Natural killer cell (primary cell): ENCODE data around the gene DAD1. TPM values are rescaled to one million over a fixed set of nuclear protein-coding genes. Genes with fewer than 3 reads are reported as not detected.

Source experiments
- ATAC-seq, 3 donors: fragments of 150-1000 bp in 2 of 3; fragments of 200-7000 bp in 1 of 3; cut with Tn5 transposase; 1 replicate in 1 of 3; 2 replicates in 2 of 3; pipeline ENCODE4 v1.10.0; 2021; ENCODE audit warnings: mild to moderate bottlenecking in 2 of 3, moderate library complexity in 2 of 3
- DNase-seq, 2 donors: peaks; one replicate each; pipeline versions ENCODE4 v3.0.0 to v3.0.0-alpha.2; 2013 to 2021; ENCODE audit warnings: mixed read lengths in 1 of 2
- H3K27ac ChIP-seq: one replicate; pipeline ENCODE4 v1.5.1; 2013; ENCODE audit warnings: mild to moderate bottlenecking, low read length
- H3K27me3 ChIP-seq: one replicate; pipeline ENCODE4 v1.6.1; 2013; ENCODE audit warnings: low read length; ENCODE audit not compliant: control insufficient read depth, insufficient read depth
- H3K36me3 ChIP-seq: one replicate; pipeline ENCODE4 v1.6.1; 2013; ENCODE audit warnings: low read length; ENCODE audit not compliant: control insufficient read depth, insufficient read depth
- H3K4me1 ChIP-seq: one replicate; pipeline ENCODE4 v1.6.1; 2013; ENCODE audit warnings: low read length; ENCODE audit not compliant: control insufficient read depth, insufficient read depth
- H3K4me3 ChIP-seq: one replicate; pipeline ENCODE4 v1.5.1; 2013; ENCODE audit warnings: low read length
- H3K9me3 ChIP-seq: one replicate; pipeline ENCODE4 v1.6.1; 2013; ENCODE audit warnings: low read length; ENCODE audit not compliant: control insufficient read depth, insufficient read depth
- H3K27ac Mint-ChIP-seq, 2 donors: one replicate each; pipeline ENCODE4 v1.8.0; 2022; ENCODE audit warnings: mild to moderate bottlenecking in 2 of 2, mixed read lengths in 2 of 2, moderate library complexity in 1 of 2
- H3K27me3 Mint-ChIP-seq, 2 donors: one replicate each; pipeline ENCODE4 v1.8.0; 2022; ENCODE audit warnings: low read depth in 2 of 2, mixed read lengths in 2 of 2
- H3K36me3 Mint-ChIP-seq: one replicate; pipeline ENCODE4 v1.8.0; 2022; ENCODE audit warnings: mixed read lengths
- H3K4me1 Mint-ChIP-seq, 2 donors: one replicate each; pipeline ENCODE4 v1.8.0; 2022; ENCODE audit warnings: mixed read lengths in 2 of 2
- H3K4me3 Mint-ChIP-seq: one replicate; pipeline ENCODE4 v1.8.0; 2022; ENCODE audit warnings: mild to moderate bottlenecking, moderate library complexity, mixed read lengths
- H3K9me3 Mint-ChIP-seq, 2 donors: one replicate each; pipeline ENCODE4 v1.8.0; 2022; ENCODE audit warnings: mixed read lengths in 2 of 2
- CTCF ChIP-seq: fragments of 200-600 bp; IDR thresholded peaks from one replicate; pipeline ENCODE4 v1.8.0; 2022; ENCODE audit warnings: antibody characterized with exemption
- WGBS: methylation state at CpG from one replicate; pipeline ENCODE4 v1.1.7; 2013; ENCODE audit warnings: missing lambda C conversion rate; ENCODE audit not compliant: insufficient coverage; 5-methylcytosine and 5-hydroxymethylcytosine counted together
- intact Hi-C: fragments of 100-400 bp; cut with micrococcal nuclease; formaldehyde crosslinking; loops from one replicate; pipeline ENCODE4 v1.14.2; 2022
- total RNA-seq, 4 donors: library from RNA; stranded (reverse); fragments of 120-200 nt in 1 of 4; gene quantifications; one replicate each; pipeline versions ENCODE4 v1.2.3 to v1.2.4, GENCODE V29; 2013 to 2022

DAD1 gene
- total RNA-seq, 3 donors from 2014 or later (not counting 1 experiment from before 2014, with no cell fraction given): 79.5 to 97.9 (median 92.8) TPM

GRCh38 chr14:22630066-22630465 lies 41.0 kb upstream of the DAD1 start:
- no peak for ATAC-seq
- peaks cover 7 to 42% of the 10 kb centered on the region in 2 donors for H3K27me3 Mint-ChIP-seq
- Histone ChIP-seq H3K4me1 (no peaks in the 10 kb centered on the region), H3K4me3 (no peak overlapping the region), H3K27ac (no peak overlapping the region), H3K9me3 (no peaks in the 10 kb centered on the region), H3K27me3 (no peaks in the 10 kb centered on the region), H3K36me3 (no peaks in the 10 kb centered on the region)
- no peak for TF ChIP-seq CTCF
- no peaks in the 10 kb centered on the region for H3K4me1 Mint-ChIP-seq
- DNase-seq: no peak
- H3K9me3 Mint-ChIP-seq: no peaks in the 10 kb centered on the region
- H3K4me3 Mint-ChIP-seq: no peak overlapping the region
- H3K36me3 Mint-ChIP-seq: no peaks in the 10 kb centered on the region
- 95% methylated on average over 3 of the region's 3 CpGs for WGBS
- intact Hi-C loops: no loop called here
- H3K27ac Mint-ChIP-seq: no peak overlapping the region

- H3K4me1 Mint-ChIP-seq: no peaks in the 10 kb centered on the region
- intact Hi-C loops: no loop called here
- no peak overlapping the region for H3K4me3 Mint-ChIP-seq
- ATAC-seq (no peak), DNase-seq (no peak)
- H3K27ac Mint-ChIP-seq: no peak overlapping the region
- 83% methylated on average over 5 of the region's 5 CpGs for WGBS
- no peaks in the 10 kb centered on the region for H3K27me3 ChIP-seq
- no peaks in the 10 kb centered on the region for H3K36me3 ChIP-seq
- peaks cover 4 to 42% of the 10 kb centered on the region in 2 donors for H3K27me3 Mint-ChIP-seq
- no peak for TF ChIP-seq CTCF
- no peaks in the 10 kb centered on the region for H3K36me3 Mint-ChIP-seq
- no peak overlapping the region for H3K27ac ChIP-seq
- H3K4me3 ChIP-seq: no peak overlapping the region
- no peaks in the 10 kb centered on the region for H3K9me3 Mint-ChIP-seq
- H3K9me3 ChIP-seq: no peaks in the 10 kb centered on the region
- H3K4me1 ChIP-seq: no peaks in the 10 kb centered on the region
These were observed 40.3 kb upstream of the DAD1 start for GRCh38 chr14:22629361-22629760.

- H3K9me3 ChIP-seq: no peaks in the 10 kb centered on the region
- H3K4me1 ChIP-seq: no peaks in the 10 kb centered on the region
- H3K27ac ChIP-seq: no peak overlapping the region
- H3K27me3 Mint-ChIP-seq: peaks cover 3 to 26% of the 10 kb centered on the region in 2 donors
- intact Hi-C loops: no loop called here
- DNase-seq (no peak), ATAC-seq (no peak)
- H3K36me3 ChIP-seq: no peaks in the 10 kb centered on the region
- H3K27me3 ChIP-seq: no peaks in the 10 kb centered on the region
- H3K4me3 Mint-ChIP-seq: no peak overlapping the region
- H3K4me1 Mint-ChIP-seq: no peaks in the 10 kb centered on the region
- TF ChIP-seq CTCF: no peak
- H3K27ac Mint-ChIP-seq: no peak overlapping the region
- no peaks in the 10 kb centered on the region for H3K9me3 Mint-ChIP-seq
- no peak overlapping the region for H3K4me3 ChIP-seq
- H3K36me3 Mint-ChIP-seq: no peaks in the 10 kb centered on the region
- WGBS: 86% methylated on average over 6 of the region's 7 CpGs
These were observed 38.7 kb upstream of the DAD1 start for GRCh38 chr14:22627506-22628263.

GRCh38 chr14:22626590-22626989 lies 37.6 kb upstream of the DAD1 start:
- no peak overlapping the region for H3K27ac ChIP-seq
- WGBS: 94% methylated on average over 5 of the region's 6 CpGs
- no peak for DNase-seq
- no peaks in the 10 kb centered on the region for H3K9me3 ChIP-seq
- Mint-ChIP-seq H3K9me3 (no peaks in the 10 kb centered on the region), H3K27ac (no peak overlapping the region), H3K27me3 (peaks cover under 1 to 26% of the 10 kb centered on the region in 2 donors), H3K4me3 (no peak overlapping the region), H3K36me3 (no peaks in the 10 kb centered on the region), H3K4me1 (no peaks in the 10 kb centered on the region)
- no peak overlapping the region for H3K4me3 ChIP-seq
- H3K27me3 ChIP-seq: no peaks in the 10 kb centered on the region
- ATAC-seq: no peak
- intact Hi-C loops: no loop called here
- no peak for TF ChIP-seq CTCF
- H3K4me1 ChIP-seq: no peaks in the 10 kb centered on the region
- H3K36me3 ChIP-seq: no peaks in the 10 kb centered on the region
